ENCODE measurements around the gene CDK16. TPM values are rescaled to one million over a fixed set of nuclear protein-coding genes. Genes with fewer than 3 reads are reported as not detected.

Gene CDK16
- total and polyA plus RNA-seq, 10 donors = 18.4 to 75.3 (median 55.7) TPM

- 79 to 92% (median 90%) methylated on average over 5 to 19 of the region's 19 CpGs for WGBS, 5 donors
- TF ChIP-seq POLR2A (IDR thresholded peaks at IDR 0.05) = no peak
- Histone ChIP-seq H3K27me3 (replicated peaks in 1 of 7) (no peaks in the 10 kb centered on the region), H3K4me3 (no peak overlapping the region), H3K27ac (no peak overlapping the region), H3K4me1 (peaks cover 0 to 5% (median 0%) of the 10 kb centered on the region in 6 donors), H3K36me3 (peaks cover 0 to 78% (median 58%) of the 10 kb centered on the region in 6 donors), H3K9me3 (no peaks in the 10 kb centered on the region)
- intact Hi-C loops (cut with DNase I; ENCODE audit: low total_unique reads) = no loop called here
- peak; percentile 69 for DNase-seq
Measured at GRCh38 chrX:47226531-47227333, 8.3 kb downstream of the CDK16 start.

- no peak overlapping the region for H3K4me3 ChIP-seq
- H3K27ac ChIP-seq = no peak overlapping the region
- peaks cover 0 to 78% (median 56%) of the 10 kb centered on the region in 6 donors for H3K36me3 ChIP-seq
- intact Hi-C loops (cut with DNase I; ENCODE audit: low total_unique reads) = no loop called here
- WGBS, 5 donors = 93 to 97% (median 95%) methylated on average over 9 of the region's 9 CpGs
- H3K9me3 ChIP-seq = no peaks in the 10 kb centered on the region
- H3K4me1 ChIP-seq = peaks cover 0 to 1% (median 0%) of the 10 kb centered on the region in 6 donors
- H3K27me3 ChIP-seq (replicated peaks in 1 of 7) = no peaks in the 10 kb centered on the region
- DNase-seq = no peak
- TF ChIP-seq POLR2AphosphoS5 (IDR thresholded peaks at IDR 0.05) (no peak), POLR2A (IDR thresholded peaks at IDR 0.05) (no peak)
- TF ChIP-seq, protein P1, sequence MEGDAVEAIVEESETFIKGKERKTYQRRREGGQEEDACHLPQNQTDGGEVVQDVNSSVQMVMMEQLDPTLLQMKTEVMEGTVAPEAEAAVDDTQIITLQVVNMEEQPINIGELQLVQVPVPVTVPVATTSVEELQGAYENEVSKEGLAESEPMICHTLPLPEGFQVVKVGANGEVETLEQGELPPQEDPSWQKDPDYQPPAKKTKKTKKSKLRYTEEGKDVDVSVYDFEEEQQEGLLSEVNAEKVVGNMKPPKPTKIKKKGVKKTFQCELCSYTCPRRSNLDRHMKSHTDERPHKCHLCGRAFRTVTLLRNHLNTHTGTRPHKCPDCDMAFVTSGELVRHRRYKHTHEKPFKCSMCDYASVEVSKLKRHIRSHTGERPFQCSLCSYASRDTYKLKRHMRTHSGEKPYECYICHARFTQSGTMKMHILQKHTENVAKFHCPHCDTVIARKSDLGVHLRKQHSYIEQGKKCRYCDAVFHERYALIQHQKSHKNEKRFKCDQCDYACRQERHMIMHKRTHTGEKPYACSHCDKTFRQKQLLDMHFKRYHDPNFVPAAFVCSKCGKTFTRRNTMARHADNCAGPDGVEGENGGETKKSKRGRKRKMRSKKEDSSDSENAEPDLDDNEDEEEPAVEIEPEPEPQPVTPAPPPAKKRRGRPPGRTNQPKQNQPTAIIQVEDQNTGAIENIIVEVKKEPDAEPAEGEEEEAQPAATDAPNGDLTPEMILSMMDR (IDR thresholded peaks at IDR 0.05 in 8 of 11, conservative IDR thresholded peaks at IDR 0.05 in 3 of 11) = no peak
Measured at GRCh38 chrX:47227334-47227583, 8.8 kb downstream of the CDK16 start.

DNA sequence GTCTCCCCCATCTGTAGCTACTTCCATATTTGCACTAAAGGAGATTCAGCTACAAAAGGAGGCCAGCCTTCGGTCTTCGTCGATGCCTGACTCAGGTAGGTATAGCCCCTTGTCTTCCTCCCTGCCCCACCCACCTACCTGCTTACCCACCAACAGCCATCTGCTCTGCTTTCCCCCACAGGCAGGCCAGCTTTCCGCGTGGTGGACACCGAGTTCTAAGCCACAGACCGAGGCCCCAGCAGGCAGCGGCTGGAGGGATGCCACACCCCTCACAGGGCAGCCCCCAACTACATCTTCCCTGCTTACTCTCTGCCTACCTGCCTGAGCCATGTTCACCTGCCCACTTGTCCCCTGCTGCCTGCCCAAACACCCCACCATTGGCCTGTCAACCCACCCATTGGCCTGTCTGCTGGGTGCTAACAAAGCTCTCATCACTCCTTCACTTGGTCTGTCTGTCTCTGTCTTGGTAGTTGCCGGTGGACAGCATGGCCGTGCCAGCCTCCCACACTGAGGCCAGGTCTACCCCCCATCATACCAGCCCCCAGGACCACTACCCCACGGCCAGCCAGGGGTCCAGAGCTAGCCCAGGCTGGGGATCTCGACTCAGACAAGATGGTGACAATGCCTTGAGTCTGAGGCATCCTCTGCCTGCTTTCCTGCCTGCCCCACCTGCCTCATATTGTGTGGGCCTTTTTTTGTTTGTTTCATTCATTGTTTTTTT, 10.2 kb downstream of the CDK16 start:
- no peaks in the 10 kb centered on the region for H3K9me3 ChIP-seq
- no peaks in the 10 kb centered on the region for H3K27me3 ChIP-seq (replicated peaks in 1 of 7)
- DNase-seq = peak; percentile 70
- TF ChIP-seq, protein P1 (IDR thresholded peaks at IDR 0.05 in 8 of 11, conservative IDR thresholded peaks at IDR 0.05 in 3 of 11) = no peak
- TF ChIP-seq POLR2AphosphoS5 (IDR thresholded peaks at IDR 0.05) (peak in 1 of 3 donors; percentile 23), POLR2A (IDR thresholded peaks at IDR 0.05) (no peak)
- WGBS, 5 donors = 95 to 100% (median 96%) methylated on average over 12 of the region's 12 CpGs
- H3K36me3 ChIP-seq = peaks cover 0 to 67% (median 50%) of the 10 kb centered on the region in 6 donors
- intact Hi-C loops (cut with DNase I; ENCODE audit: low total_unique reads) = no loop called here
- H3K27ac ChIP-seq = no peak overlapping the region
- H3K4me1 ChIP-seq = peaks cover 0 to 7% (median 0%) of the 10 kb centered on the region in 6 donors
- no peak overlapping the region for H3K4me3 ChIP-seq

DNA sequence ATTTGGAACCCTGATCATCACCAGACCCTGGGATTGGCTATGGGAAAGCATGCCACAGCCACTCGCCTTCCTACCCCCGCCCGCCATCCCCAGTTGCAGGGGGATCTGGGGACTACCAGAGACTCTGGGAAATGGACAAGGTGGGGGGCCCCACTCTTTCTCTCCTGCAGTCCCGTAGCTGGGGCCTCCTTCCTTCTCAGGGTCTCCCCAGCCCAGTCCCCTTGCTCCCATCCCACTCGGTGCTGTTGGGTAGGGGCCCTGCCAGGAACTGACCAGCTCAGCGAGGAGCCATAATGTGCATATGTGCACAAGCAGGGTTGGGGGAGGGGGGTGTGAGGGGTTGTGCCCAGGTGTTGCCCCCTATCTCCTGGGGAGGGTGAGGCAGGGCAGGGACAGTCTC, 10.9 kb downstream of the CDK16 start:
- H3K36me3 ChIP-seq = peaks cover 0 to 60% (median 43%) of the 10 kb centered on the region in 6 donors
- no peaks in the 10 kb centered on the region for H3K27me3 ChIP-seq (replicated peaks in 1 of 7)
- H3K27ac ChIP-seq = no peak overlapping the region
- no peaks in the 10 kb centered on the region for H3K9me3 ChIP-seq
- intact Hi-C loops (cut with DNase I; ENCODE audit: low total_unique reads) = no loop called here
- peaks cover 0 to 10% (median 0%) of the 10 kb centered on the region in 6 donors for H3K4me1 ChIP-seq
- no peak overlapping the region for H3K4me3 ChIP-seq
- peak; percentile 73 for DNase-seq
- TF ChIP-seq POLR2AphosphoS5 (IDR thresholded peaks at IDR 0.05) (no peak), POLR2A (IDR thresholded peaks at IDR 0.05) (no peak)
- TF ChIP-seq, protein P1 (IDR thresholded peaks at IDR 0.05 in 8 of 11, conservative IDR thresholded peaks at IDR 0.05 in 3 of 11) = no peak
- 92 to 98% (median 97%) methylated on average over 5 to 6 of the region's 6 CpGs for WGBS, 5 donors
